ENCODE measurements around the gene ITGB6.
A peak's percentile ranks its signal among the peaks of the same experiment; 100 is the strongest.
"Not testable (repeated sequence)": the region's sequence is repeated elsewhere in the genome, so short reads cannot be mapped to it uniquely, and the experiment has no call there.

ITGB6 gene

DNA sequence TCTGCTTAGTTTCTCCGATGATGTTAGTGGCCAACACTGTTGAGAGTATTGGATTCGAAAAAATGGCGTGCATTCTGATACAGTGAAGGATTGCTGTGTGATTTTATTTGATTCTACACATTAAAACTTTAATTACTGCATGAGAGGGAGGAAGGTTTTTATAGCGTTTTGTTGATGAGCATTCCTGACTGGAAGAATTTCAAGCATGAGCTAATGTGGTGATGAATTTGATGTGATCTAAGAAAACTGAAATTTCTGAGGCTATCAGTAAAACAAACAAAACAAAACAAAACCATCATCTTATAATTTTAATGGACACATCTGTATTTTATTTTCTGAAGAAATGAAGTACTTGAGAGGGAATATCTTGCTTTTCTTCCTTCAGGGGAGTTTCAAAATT, 59.6 kb downstream of the ITGB6 start:
- DNase-seq (ENCODE audit: low read depth, low spot score): no peak

DNA sequence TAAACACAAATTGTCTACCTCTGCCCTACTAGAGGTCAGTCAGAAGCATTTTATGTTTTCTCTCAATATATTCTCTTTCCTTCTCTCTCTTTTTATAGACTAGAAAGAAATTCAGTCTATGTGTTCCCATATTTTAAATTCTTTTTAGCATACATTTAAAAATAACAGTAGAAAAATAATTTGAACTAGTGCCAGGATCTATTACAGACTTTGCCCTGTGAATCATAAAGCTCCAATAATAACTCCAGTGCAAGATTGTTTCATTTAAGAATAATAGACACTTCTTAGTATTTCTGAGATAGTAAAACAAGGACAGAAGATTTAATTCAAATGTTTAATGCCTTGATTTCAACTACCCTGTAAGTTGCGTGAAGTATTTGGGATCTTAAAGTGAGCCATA, 60.1 kb downstream of the ITGB6 start:
- no peak for DNase-seq (ENCODE audit: low read depth, low spot score)

DNA sequence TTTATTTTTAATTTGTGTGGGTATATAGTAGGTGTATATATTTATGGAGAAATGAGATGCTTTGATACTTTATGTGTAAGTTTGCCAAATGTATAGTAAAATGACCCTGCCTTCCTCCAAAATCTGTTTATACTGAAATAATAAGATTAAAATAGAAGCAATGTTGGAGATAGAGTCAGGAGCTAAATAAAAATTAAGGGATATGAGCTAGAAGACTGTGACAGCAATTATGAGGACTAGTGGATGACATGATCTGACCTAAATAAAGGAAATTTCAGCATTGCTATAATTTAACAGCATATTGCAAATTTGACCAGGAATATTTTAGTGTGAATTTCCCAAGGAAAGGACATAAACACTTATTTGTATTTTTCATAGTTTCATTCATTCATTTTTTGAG, 60.7 kb downstream of the ITGB6 start:
- no peak for DNase-seq (ENCODE audit: low read depth, low spot score)

DNA sequence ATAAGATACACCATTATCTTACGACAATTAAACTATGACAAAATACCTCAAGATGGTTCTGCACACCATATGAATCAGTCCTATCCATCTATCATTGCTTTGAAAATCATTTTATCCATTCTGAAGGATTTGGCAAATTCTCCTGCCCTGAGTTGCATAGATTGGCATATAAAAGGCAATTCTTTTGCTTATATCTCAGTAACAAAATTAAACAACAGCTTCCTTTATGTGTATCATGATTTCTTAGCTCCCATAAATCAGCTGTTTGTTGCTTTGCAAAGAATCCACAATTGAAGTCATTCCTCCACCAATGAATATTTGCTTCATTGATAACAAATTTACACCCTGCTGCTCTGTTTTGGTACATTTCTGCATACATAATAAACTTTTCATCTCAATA, 61.7 kb downstream of the ITGB6 start:
- no peak for DNase-seq (ENCODE audit: low read depth, low spot score)

DNA sequence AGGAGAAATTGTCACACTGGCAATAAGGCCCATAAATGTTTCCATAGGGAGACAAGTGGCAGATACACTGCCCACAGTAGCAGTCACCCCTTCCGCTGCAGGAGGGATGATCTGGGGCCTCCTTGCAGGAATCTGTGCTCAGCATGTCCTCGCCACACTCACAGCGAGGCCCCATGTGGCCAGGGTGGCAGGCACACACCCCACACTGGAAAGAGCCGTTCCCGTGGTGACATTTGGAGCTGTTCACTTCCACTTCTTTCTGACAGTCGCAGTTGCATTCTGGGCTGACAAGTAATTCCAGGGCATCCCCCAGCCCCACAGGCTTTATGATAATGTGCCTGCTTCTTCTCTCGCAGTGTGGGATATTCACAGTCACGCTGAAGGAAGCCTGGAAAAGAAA, 62.6 kb downstream of the ITGB6 start:
- no peak for DNase-seq (ENCODE audit: low read depth, low spot score)

DNA sequence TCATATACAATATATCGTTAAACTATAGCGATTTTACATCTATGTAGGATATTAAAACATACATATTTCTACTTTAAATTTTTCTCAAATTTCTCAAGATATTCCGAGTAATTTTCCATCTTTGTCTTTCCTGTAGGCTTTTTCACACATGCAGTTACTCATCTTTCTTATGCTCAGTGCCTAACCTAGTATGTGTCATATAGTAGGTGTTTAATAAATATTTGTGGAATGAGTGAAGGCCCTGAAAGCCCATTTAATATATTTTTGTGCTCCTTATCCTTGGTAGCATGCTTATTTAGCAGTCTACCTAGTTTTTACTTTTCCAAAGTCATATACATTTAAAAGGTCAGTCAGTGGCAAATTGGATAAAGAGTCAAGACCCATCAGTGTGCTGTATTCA, 67.3 kb downstream of the ITGB6 start:
- DNase-seq (ENCODE audit: low read depth, low spot score): no peak

DNA sequence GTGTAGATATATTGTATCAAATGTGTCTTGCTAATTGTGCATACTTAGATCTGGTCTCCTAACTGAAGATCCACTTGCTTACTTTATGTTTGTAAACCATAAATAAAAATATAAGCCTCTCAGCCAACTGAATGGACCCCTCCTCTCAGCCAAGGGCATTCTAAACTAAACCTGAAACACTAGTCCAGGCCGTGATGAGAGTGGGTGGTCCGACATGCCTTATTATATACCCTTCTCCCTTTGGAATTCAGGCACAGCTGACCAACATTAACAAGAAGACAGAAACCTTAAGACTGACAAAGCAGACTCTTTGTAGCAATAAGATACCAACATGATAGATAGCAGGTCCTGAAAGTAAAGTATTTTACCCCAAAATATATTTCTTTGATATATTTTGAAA, 73.3 kb downstream of the ITGB6 start:
- no peak for DNase-seq (ENCODE audit: low read depth, low spot score)

DNA sequence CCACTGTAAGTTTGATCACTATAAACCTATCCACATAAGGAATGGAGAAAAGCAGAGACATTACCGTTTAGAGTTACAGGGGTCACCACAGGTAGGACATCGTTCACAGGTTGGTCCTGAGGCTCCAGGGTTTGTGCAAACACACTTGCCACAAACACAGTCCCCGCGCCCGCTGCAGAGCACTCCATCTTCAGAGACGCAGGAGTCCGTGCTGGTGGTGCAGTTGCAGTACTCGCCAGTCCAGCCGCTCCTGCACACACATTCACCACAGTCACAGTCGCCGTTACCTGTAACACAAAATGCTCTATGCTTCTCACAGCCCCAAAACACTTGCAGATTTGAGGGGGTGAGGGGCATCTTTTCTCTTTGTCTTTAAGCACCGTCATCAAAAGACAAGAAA, 73.8 kb downstream of the ITGB6 start:
- no peak for DNase-seq (ENCODE audit: low read depth, low spot score)

DNA sequence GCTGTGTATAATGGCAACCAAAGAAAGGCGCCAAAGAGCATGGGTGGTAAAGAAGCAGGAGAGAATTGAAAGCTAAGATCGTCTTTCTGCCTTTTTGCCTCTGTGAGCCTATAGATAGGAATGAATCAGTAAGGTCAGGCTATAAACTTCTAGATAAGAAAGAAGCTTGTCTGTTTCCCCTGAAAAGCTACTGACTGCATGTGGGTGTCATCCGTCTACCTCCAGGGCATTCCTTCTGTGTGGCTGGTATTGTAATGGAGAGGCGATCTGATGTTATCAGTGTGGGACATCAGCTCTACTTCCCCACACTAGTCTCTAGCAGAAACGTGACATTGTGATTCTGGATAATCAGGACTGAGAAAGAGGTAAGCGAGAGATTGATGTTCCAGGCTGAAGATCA, 74.2 kb downstream of the ITGB6 start:
- DNase-seq (ENCODE audit: low read depth, low spot score): no peak

DNA sequence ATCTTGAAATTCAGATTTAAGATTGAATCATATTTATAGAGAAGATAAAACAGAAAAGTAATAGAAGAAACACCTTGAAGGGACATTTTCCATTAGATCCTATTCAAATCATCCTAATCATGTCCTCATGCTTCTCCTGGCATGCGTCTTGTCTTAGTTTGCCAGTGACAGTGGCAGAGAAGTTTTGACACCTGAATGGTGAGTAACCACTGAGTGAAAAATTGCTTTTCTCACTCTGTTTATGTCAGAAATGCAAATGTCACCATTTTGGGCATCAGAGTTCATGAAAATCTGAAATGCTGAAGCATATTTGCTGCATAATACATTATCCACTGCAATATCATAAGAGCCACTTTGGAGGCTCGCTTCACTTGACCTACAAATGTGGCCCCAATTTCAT, 74.7 kb downstream of the ITGB6 start:
- DNase-seq (ENCODE audit: low read depth, low spot score): no peak

DNA sequence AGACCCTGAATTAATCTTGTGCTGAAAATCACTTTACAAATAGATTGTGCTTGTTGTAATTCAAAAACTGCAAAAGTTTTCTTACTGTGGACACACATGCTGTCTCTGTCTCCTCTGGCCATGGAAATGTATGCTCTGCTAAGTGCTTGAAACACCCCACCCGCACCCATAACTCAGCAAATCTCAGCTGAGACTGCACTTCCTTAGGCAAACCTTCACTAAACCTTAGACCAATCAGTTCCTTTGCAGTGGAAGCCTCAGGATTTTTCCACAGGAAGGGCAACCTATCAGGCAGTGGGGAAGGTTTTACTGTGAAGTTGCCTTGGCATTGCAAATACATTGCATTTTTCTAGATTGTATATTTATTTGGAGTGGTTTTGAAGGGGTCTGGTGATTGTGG, 75.5 kb downstream of the ITGB6 start:
- no peak for DNase-seq (ENCODE audit: low read depth, low spot score)

DNA sequence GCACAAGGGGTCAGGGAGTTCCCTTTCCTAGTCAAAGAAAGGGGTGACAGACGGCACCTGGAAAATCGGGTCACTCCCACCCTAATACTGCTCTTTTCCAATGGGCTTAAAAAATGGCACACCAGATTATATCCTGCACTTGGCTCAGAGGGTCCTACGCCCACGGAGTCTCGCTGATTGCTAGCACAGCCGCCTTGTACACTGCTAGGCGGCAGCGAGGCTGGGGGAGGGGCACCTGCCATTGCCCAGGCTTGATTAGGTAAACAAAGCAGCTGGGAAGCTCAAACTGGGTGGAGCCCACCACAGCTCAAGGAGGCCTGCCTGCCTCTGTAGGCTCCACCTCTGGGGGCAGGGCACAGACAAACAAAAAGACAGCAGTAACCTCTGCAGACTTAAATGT, 85.4 kb downstream of the ITGB6 start:
- not testable (repeated sequence) for DNase-seq (ENCODE audit: low read depth, low spot score)

DNA sequence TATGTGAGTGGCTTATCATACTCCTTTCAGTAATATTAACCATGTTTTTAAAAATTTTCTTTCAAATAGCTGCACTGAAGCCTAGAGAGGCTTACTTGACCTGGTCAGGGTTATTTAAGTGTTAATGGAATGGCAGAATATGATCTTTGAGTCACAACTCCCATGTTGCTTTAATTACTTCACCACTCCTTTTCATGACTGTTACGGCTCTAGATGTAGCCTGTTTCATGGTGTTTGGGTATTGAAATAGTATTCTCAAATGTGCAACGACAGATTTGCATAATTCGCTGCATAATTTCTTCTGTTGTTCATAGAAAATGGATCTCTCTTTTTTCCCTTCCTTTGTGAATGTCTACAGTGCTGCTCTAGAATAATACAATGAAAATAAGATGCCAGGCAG, 86.1 kb downstream of the ITGB6 start:
- DNase-seq (ENCODE audit: low read depth, low spot score): no peak

DNA sequence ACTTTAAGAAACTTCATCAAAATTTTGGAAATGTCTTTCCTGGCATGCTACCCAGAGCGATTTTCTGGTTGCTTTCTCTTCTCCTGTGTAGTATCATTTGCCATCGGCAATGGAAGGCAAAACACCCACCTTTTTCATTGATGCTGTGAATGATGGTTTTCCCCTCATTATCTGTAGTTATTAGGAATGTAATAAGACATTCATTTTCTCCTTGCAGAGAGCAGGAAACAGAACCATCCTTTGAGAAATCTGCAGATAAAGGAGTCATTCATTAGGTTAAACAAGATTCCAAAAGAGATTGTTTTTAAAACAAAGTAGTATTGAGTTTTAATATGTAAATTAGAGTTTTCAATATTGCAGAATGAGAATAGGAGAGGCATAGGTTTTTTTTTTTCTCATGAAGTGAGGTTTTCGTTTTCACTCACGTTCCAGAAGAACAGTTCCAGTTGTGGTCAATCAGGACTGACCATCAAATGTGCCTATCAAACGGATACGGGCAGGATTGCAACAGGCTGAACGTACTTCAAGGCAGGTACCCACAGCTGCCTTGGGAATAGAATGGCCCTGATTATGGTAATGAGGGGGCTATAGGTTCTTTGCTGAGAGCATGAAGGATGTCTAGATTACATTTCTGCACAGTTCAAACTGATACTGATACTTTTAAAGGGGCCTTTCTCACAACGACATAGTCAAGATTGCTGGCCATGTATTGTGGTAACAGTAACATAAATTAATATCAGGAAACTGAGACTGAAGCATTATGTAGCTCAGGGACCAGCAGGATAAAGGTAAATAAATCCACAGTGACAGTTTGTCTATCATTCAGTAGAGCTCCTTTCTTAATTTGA, 87.9 kb downstream of the ITGB6 start:
- DNase-seq (ENCODE audit: low read depth, low spot score): no peak

DNA sequence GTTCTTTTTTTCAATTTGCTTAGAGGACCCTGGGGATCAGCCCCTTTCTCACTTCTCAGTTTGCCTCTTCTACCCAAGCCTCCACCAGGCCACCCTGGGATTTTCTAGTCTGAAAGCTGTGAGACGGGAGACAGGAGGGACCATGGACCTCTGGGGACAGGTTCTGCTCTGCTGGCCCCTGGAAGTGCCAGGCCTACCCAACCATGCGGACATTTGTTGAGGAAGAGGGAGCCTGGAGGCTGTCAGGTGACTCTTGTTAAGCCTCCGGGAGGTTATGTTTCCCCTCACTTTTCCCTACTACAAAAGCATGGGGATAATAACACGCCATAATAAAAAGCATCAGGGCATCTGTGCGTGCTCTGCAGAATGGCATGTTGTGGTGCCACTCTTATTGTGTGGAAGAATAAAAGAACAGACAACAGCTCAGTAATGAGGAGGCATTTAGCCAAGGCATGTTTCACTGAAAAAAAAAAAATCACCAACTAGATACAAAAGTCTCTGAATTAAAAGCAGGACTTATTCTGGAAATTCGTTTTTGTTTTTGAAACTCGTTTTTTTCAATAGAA, 89.3 kb downstream of the ITGB6 start:
- no peak for DNase-seq (ENCODE audit: low read depth, low spot score)

DNA sequence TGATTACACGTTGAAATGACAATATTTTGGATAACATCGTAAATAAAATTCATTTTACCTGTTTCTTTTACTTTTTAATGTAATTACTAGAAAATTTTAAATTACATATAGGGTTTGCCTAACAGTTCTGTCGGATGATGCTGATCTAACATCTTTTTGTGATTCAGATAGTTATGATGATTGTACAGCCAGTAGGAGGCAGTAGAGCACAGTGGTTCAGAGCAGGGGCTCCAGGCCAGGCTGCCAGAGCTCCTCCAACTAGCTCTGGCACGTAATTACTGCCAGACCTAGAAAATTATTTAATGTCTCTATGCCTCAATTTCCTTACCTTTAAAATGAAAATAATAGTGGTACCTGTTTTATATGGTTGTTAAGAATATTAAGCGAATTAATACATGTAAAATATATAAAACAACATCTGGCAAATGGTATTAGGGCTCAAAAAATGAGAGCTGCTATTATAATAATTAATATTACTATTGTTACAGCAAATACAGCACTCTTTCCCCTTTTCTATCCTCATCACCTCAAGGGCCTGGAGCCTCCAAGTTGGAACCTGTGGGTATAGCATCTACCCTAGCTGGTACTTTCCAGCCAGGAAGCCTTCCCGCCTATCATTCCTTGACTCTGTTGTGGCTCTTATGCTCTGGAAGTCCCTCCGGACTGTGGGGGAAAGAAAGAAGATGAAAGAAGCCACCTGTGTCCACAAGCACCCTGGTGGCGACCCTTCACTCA, 90.0 kb downstream of the ITGB6 start:
- DNase-seq (ENCODE audit: low read depth, low spot score): peak; percentile 17

DNA sequence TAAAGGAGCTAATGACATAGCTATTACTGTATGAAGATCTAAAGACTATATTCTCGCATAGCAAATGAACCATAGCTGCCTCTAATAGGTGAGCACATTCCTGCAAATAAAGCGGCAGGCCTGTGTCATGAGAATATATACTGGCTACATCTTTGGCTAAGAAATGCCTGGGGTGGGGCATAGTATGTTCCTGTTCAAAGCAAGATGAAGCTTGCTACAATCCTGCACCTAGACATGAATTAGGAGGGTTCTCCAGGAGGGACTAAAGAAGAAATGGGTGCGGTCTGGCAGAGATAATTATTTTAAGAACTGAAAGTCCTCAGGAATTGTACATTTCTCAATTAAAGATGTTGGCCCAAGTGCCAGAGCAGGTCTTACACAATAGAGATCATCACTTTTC, 90.8 kb downstream of the ITGB6 start:
- DNase-seq (ENCODE audit: low read depth, low spot score): no peak

DNA sequence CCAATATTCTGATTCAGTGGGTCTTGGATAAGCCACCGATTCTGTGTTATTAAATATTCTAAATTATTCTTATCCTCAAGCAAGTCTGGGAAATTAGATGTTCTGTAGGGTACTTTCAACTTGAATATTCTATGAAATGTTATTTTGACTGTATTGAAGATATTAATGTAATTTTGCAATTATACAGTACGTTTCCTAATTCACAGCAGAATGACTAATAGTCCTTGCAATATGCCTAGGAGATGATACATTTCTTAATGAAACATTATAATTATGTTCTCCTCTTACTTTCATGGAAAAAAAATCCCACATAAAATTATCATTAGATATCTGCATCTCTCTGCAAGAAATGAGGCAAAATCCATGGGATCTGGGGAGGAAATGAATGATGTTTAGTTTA, 91.4 kb downstream of the ITGB6 start:
- DNase-seq (ENCODE audit: low read depth, low spot score): no peak

DNA sequence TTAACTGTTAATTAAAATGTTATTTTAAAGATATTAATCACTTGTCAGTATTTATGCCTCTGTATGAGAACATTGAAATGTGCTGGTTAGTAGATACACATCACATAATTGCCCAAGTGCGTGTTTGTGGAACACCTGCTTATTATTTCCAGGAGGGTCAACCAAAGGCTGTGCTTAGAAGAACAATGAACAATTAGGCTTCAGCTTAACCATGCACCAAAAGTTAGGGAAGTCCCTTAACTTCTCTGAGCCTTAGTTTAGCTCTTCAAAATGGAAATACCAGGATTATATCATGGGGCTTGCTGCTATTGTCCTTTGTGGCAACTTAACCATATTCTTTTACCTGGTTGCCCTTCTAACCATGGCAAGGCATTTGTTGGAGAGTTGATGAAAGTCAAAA, 94.7 kb downstream of the ITGB6 start:
- no peak for DNase-seq (ENCODE audit: low read depth, low spot score)

DNA sequence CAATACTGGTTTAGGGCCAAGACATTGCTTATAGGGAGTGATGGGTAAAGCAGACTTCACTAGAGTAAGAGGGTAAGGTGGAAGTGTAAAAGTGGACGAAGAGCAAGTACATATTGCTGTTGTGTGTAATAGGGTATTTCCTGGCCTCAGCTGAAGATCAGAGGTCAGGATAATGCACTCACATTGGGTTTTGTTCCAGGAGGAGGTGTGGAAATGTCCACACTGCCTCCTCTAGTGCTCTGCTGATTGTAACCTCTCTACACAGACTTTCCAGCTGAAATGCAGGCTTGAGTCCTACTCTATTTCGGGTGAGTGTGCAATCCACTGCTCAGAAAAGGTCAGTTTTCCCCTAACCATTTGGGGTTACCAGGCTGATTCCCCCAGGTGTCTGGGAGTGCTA, 96.0 kb downstream of the ITGB6 start:
- DNase-seq (ENCODE audit: low read depth, low spot score): no peak

DNA sequence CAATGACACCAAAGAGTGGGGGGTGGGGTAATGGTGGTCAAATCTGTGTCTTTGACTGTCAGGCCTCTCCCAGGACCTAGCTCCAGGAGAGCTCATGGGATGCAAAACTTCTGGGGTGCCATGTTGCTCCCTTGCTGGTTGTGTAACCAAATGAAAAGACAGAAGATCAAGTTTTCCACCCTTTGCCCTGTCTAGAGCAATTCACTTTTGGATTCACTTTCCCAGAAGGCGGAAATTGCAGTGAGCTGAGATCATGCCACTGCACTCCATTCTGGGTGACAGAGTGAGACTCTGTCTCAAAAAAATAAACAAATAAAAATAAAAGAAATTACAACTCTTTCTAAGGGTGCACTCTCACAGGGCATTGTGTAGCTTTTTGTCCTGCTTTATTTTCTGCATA, 102.7 kb downstream of the ITGB6 start:
- no peak for DNase-seq (ENCODE audit: low read depth, low spot score)

DNA sequence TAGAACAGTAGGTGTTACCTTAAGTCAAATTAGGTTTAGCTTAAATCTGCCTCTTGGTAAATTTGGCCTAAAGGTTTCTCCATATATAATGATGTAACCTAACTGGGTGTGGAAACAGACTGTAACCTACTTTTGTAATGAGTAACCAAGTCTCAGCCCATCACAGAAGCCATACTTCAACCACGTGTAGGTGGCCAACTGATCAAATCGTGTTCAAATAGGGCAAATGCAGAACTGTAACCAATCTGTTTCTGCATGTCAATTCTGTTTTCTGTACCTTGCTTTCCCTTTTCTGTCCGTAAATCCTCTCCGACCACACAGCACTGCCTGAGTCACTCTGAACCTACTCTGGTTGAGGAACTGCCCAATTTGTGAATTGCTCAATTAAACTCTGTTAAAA, 103.7 kb downstream of the ITGB6 start:
- DNase-seq (ENCODE audit: low read depth, low spot score): no peak

DNA sequence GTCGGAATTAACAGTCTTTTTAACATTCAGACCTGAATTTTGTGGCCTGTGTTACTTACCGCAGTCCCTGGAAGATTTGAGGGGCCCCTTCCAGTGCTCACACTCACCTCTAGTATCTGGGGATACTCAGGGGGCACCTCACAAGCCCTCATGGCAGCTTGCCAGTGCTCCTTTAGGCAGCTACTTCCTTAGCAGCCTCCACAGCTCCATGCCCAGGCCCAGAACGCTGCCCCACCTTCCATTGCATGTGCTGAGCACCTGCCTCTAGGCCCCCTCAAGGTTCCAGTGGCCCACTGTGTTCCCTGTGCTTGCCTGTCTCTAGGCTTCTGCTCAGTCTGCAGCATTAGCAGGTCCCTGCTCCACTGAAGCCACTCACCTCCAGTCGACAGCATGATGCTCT, 107.6 kb downstream of the ITGB6 start:
- no peak for DNase-seq (ENCODE audit: low read depth, low spot score)

Measured in activated naive CD8-positive, alpha-beta T cell treated with anti-CD3 and anti-CD28 coated beads, Interleukin-2, amount 50 U/mL, for 16 hours (primary cell).